Fibroblast of the aortic adventitia (primary cell): ENCODE data around the gene ZNRD2. TPM values are rescaled to one million over a fixed set of nuclear protein-coding genes. Genes with fewer than 3 reads are reported as not detected.
A peak's percentile ranks its signal among the peaks of the same experiment; 100 is the strongest.

Source experiments
- DNase-seq: peaks from one replicate; pipeline ENCODE4 v3.0.0-alpha.2; 2010; ENCODE audit warnings: low read depth
- H3K4me3 ChIP-seq: 2 replicates; pipeline ENCODE4 v1.5.1; 2011; ENCODE audit warnings: low read depth, mild to moderate bottlenecking, control low read depth, low read length, moderate library complexity
- CTCF ChIP-seq: IDR thresholded peaks from 2 replicates; pipeline ENCODE4 v1.5.1; 2011; ENCODE audit warnings: mild to moderate bottlenecking, low read length, control low read depth, inconsistent platforms; ENCODE audit not compliant: insufficient read depth
- total RNA-seq: library from RNA; depleted of rRNA; stranded (reverse); fragments of >200 nt; gene quantifications from 2 replicates; pipeline ENCODE4 v1.2.3, GENCODE V29; 2012; ENCODE audit warnings: low replicate concordance

Gene ZNRD2
- total RNA-seq, 1 donor: 48.0 TPM

- TF ChIP-seq CTCF: no peak
- no peak for DNase-seq
Observed at GRCh38 chr11:65539744-65540289, 30.5 kb upstream of the ZNRD2 start.

GRCh38 chr11:65540290-65541092, 29.8 kb upstream of the ZNRD2 start:
- TF ChIP-seq CTCF: peak; percentile 81
- peak; percentile 85 for DNase-seq
- H3K4me3 ChIP-seq: peak overlapping the region; percentile 54

More at GRCh38 chr11:65539744-65540289, 30.5 kb upstream of the ZNRD2 start:
- H3K4me3 ChIP-seq: peak overlapping the region; percentile 50

GRCh38 chr11:65541093-65541982, 28.9 kb upstream of the ZNRD2 start:
- DNase-seq: no peak
- no peak for TF ChIP-seq CTCF
- H3K4me3 ChIP-seq: peak overlapping the region; percentile 39

GRCh38 chr11:65542738-65543390, 27.4 kb upstream of the ZNRD2 start:
- H3K4me3 ChIP-seq: no peak overlapping the region
- no peak for TF ChIP-seq CTCF
- no peak for DNase-seq

- no peak overlapping the region for H3K4me3 ChIP-seq
- no peak for DNase-seq
- no peak for TF ChIP-seq CTCF
Observed at GRCh38 chr11:65545853-65546216, 24.4 kb upstream of the ZNRD2 start.

- TF ChIP-seq CTCF: no peak
- no peak overlapping the region for H3K4me3 ChIP-seq
- no peak for DNase-seq
Observed at GRCh38 chr11:65546217-65546958, 23.9 kb upstream of the ZNRD2 start.
